ENCODE results near the gene EFNB2.

Gene EFNB2, protein sequence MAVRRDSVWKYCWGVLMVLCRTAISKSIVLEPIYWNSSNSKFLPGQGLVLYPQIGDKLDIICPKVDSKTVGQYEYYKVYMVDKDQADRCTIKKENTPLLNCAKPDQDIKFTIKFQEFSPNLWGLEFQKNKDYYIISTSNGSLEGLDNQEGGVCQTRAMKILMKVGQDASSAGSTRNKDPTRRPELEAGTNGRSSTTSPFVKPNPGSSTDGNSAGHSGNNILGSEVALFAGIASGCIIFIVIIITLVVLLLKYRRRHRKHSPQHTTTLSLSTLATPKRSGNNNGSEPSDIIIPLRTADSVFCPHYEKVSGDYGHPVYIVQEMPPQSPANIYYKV

DNA sequence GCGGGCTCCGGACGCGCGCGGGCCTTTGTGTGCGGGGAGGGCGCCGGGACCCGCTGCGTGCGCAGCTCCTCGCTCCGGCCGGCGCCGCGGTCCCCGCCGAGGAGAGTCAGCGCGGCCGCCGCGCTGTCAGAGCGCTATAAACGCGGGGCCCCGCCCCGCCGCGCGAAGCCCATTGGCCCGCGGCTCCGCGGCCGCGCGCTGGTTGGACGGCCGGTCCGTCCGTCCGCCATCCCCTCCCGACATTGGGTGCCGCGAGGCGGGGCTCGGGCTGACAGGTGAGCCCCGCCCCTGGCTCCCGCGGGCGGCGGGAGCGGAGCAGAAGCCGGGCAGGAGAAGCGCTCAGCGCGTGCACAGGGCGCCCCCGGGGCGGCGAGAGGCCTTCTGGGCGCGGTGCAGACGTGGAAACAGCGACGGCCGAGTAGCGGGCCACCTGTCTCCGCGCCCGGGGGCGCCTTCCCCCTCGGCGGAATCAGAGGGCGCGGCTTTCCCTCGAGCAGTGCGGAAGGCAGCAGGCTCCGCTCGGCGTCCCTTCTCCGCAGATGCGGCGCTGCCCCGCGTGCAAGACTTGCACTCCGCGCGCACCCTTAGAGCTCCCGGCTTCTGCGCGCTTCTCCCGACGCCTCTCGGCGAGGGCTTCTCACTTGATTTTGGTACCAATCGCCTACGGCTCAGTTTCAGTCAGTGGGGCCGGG is at the start of gene EFNB2:
Gene EFNB2, minus strand, starts transcription at position 111 of the 692 bp plus-strand sequence. CDS start 698 bp downstream, outside the sequence.
- H3K4me3 ChIP-seq (ENCODE audit: low read depth, low read length), result peak within 1 kb of the TSS; percentile 73

DNA sequence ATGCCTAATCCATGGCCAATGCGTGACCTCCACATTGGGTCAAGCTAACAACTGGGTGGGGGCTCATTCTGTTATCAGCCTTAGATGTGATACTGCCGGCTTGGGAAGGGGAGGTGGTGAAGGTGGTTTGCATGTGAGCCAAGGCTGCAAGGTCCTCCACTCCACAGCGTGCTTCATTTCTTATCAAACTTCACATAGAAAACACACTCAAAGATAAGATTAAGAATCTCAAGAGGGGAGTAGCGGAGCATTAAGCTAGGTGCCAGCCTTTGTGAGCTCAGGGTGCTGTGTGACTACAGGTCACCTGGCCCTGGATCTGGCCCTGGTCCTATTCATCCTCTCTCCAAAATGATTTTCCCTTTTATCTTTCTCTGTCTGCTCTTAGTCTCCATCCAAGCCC is 45.8 kb upstream of the EFNB2 start:
- no peak overlapping the region for H3K4me3 ChIP-seq (ENCODE audit: low read depth, low read length)

DNA sequence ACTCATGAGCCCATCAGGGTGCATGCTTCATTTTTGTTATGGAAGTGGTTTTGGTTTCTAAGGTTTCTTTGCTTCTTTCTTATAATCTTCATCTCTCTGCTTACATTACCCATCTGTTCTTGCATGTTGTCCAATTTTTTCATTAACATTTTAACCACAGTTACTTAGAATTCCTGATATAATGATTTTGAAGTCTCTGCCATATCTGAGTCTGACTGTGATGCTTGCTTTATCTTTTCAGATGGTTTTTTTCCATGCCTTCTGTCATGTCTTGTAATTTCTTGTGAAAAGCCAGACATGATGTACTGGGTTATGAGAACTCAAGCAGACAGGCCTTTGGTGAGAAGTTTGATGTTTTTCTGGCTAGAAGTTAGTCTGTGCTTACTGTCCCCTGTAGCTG is 40.4 kb upstream of the EFNB2 start:
- H3K4me3 ChIP-seq (ENCODE audit: low read depth, low read length), result no peak overlapping the region

DNA sequence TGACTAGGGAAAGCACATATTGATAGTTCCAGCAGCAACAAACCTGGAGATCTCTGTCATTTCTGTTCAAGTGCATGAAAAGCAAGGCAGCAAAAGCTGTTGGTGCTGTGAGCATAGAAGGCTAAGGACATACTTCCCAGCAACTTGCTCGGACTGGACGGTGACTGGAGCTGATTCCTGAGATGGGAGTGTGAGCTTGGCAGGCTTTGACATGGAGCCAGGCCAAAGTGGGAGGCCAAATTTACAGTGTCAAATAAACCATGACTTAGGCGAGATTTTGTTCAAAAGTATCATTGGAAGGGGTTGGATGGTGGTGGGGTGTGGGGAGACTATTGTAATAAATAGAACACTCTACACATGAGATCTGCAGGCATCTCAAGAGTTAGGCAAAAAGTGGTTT is 38.4 kb upstream of the EFNB2 start:
- H3K4me3 ChIP-seq (ENCODE audit: low read depth, low read length), result no peak overlapping the region

DNA sequence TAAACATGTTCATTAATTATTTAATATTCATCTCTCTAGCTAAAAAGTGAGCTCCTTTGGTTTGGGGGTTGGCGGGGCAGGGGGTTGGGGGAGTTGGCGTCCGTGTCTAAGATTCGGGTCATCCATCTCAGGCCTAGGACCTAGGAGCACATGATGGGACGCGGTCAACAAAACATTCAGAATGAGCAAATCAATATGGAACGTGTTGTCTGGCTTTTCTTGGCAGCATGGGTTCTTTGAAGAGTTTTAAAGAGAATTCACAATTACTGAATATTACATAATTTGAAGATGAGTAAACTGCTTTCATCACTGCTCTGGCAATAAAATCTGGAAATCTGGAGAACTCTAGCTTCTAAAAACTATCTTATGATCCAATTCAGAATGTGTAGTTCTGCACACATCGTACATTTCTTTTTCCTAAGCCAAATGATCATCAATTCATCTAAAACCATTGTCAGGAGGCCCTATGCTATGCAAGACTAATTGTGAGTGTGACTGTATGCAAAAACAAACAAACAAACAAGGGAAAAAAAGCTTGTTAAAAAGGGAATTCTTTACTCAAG is 37.9 kb upstream of the EFNB2 start:
- no peak overlapping the region for H3K4me3 ChIP-seq (ENCODE audit: low read depth, low read length)

DNA sequence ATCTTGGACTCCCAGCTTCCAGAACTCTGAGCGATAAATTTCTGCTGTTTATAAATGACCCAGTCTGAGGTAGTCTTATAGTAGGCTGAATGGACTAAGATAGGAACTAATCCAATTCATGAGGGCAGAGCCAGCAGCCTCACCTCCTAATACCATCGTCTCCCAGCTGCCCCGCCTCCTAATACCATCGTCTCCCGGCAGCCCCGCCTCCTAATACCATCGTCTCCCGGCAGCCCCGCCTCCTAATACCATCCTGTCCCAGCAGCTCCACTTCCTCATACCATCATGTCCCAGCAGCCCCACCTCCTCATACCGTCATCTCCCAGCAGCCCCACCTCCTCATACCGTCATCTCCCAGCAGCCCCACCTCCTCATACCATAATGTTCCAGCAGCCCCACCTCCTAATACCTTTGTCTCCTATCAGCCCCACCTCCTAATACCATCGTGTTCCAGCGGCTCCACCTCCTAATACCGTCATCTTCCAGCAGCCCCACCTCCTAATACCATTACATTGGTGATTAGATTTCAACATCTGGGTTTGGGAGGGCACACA is 34.9 kb upstream of the EFNB2 start:
- H3K4me3 ChIP-seq (ENCODE audit: low read depth, low read length), result no peak overlapping the region

DNA sequence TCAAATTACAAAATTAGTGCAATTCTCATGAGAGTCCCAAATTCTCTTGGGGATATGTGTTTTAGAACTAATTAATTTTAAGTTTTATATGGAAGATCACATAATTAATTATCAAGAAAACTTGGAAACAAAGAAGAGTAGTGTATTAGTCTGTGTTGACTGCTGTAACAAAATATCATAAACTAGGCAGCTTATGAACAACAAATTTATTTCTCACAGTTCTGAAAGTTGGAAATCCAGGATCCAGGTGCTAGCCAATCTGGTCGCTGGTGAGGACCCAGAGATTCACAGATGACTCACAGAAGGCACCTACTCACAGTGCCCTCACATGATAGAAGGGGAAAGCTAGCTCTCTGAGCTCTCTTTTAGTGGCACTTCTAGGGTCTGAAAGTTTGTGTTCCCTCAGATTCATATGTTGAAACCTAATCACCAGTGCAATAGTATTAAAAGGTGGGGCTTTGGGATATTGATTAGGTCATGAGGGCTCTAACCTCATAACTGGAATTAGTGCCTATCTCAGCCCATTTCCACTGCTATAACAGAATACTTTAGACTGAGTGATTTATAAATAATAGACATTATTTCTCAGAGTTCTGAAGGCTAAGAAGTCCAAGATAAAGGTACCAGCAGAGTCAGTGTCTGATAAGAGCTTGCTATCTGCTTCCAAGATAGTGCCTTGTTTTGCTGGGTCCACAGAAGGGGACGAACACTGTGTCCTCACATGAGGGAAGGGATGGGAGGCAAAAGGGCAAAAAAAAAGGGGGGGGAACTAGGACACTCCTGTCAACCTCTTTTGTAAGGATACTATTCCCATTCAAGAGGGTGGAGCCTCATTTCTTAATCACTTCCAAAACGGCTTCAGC is 34.0 kb upstream of the EFNB2 start:
- H3K4me3 ChIP-seq (ENCODE audit: low read depth, low read length), result no peak overlapping the region

DNA sequence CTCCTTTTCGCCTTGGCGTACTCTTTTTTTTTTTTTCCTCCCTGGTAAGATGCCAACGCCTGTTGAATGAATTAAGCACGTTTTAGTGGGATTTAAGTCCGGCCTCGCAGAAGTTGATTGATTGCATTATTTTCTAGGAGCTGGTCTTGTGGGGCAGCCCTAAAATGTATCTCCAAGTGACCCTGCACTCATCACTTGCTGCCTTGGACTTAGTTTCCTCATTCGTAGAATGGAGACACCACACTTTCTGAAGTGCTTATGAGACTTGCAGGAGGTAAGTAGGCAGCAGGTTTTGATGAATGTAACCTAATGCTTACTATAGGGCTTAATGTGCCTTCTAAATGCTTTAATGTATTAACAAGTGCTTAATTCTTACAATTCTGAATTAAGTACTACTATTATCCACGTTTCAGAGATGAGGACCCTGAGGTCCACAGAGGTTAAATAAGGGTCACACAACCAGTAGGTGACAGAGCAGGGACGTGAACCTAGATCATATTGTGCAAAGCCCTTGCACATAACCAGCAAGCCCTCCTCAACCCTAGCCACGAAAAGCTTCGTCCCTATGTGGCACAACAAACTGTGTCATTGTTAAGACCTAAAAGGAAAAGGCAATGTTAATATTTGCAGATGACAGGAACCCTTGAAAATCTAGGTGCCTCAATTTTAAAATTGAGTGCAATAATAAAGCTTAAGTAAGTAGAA is 33.0 kb upstream of the EFNB2 start:
- H3K4me3 ChIP-seq (ENCODE audit: low read depth, low read length), result peak overlapping the region; percentile 97

DNA sequence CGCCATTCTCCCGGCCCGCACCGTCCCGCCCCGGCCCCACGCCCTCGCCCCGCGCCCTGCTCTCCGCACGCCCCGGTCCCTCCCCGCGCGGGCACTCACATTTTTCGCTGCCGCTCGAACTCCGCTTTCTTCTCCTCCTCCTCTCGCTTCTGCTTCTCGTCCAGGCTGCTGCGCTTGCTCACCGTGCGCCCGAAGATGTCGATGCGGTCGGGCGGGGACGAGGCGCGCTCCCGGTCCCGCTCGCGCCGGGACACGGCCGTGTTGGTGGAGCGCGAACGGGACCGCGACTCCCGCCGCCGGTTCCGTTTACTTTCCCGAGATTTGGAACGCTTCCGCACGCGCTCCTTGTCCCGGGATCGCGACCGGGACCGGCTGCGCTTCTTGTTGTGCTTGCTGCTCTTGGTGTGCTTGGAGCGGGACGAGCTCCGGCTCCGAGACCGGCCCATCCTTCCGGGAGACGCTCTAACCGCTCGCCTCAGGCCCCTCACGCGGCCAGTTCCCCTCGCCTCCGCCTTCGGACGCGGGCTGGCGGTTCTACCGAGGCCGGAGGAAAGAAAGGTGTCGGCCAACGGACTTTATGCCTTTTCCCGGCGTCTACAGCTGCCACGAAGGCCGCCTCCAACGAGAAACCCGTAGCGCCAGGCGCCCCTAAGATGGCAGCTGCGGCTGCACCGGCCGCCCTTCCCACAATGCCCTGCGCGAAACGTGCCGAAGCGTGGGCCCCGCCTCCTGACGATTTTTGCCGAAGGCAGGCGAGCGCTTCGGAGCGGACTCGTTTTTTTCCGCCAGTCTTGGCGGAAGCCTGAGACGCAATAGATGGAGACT is 32.2 kb upstream of the EFNB2 start, which contains the start of gene ARGLU1:
Gene ARGLU1, minus strand, starts transcription at position 664 of the 825 bp plus-strand sequence. Its CDS starts 218 bp downstream, at position 446.
- H3K4me3 ChIP-seq (ENCODE audit: low read depth, low read length), result peak within 1 kb of the TSS; percentile 97

DNA sequence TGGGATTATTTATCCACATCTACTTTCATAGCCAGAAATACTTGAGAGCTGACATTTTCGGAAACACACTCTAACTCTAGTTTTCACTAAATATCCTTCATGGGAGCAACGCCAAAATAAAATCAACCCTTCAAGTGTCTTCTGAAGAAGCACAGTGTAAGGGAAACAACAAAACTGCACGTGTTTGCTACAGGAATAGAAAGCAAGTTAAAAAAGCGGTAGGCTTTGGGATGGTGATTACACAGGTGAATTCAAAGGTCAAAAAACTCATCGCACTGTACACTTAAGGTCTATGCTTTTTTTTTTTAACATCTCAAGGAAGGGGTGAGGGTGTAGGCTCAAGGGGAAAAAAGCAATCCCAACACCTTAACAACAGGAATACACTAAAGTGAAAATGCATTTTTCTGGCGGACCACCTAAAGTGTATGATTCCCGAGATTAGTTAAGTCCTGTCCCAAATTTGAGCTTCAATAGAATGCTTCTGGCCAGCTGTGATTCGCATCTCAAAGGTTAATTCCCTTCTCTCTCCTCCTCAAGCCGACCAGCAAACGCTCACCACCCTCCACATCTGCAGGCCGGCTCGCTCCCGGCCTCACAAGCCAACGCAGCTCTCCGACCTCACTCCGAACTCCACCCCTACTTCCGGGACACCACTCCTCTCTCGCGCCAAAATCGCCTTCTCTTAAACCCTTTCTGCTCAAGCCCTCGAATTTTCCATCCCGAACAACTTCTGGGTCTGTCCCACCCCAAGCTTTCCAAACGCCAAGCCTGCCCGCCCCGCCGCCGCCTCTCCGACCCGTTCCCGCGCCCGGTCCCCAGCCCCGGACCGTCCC is 31.4 kb upstream of the EFNB2 start:
- peak overlapping the region; percentile 97 for H3K4me3 ChIP-seq (ENCODE audit: low read depth, low read length)

DNA sequence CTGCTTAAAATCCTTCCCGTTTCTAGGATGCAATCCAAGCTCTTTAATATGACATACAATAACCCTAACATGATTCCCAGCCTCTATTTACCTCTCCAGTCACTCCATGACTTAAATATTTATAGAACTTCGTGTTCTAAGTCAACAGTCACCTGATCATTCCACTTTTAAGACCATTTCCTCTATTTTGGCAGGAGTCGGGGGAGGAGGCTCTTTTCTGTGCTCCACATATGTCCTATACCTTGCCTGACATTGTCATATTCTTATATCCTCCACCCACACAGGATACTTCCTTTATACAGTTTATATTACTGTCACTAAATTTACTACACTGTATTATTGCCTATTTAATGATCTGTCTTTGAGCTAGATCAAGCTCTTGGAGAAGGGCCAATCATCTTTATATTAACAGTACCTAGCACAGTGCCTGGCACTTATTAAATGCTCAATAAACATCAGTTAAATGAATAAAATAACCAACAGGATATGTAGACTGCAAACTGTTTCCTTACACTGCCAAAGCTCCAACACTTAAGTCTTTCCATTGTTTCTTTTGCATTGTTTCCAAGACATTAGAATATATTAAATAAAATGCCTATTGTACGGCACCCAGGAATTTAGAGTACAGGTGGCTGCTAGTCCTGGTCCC is 29.8 kb upstream of the EFNB2 start:
- no peak overlapping the region for H3K4me3 ChIP-seq (ENCODE audit: low read depth, low read length)

DNA sequence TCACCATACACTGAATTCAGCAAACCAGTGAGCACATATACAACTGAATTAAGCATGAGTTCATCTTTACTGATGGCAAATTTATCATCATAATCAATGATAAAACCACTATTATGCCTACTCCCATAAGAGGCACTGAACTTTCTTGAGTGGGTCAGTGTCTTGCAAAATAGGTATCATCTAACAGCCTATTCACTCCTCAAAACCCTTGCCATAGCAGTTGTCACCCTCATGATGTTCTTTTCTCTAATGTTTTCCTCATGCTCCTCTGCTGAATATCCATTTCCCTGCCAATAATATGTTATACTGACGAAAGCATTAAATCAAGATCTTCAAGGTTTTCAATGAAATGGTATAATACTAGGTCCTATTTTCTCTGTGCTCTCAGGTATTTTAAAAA is 26.8 kb upstream of the EFNB2 start:
- no peak overlapping the region for H3K4me3 ChIP-seq (ENCODE audit: low read depth, low read length)

DNA sequence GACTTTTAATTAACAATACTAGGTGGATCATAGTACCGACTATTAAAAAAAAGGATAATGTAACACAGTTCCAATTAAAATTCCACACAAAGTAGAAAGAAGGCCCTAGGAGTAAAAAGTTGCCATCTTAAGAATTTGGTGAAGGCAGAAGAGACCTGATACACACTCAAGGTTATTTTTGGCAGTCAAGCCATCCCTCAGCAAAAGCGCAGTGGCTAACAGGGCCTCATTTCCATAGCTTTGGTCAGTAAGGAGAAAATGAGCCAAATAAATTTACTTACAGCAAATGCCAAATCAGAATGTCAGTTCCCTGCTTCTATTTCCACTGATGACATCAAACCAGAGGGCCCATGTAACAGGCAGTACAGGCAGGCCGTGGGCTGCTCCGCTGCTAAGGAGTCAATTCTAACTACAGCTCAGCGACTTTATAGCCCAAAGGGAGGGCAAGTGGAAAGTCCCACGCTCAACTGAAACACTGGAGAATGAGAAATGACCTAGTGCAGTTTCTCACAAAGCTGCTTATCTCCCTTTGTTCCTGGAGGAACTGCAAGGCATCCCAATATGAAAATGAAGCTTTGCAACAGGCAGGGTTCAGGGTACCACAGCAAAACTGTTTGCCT is 26.2 kb upstream of the EFNB2 start:
- H3K4me3 ChIP-seq (ENCODE audit: low read depth, low read length), result no peak overlapping the region

DNA sequence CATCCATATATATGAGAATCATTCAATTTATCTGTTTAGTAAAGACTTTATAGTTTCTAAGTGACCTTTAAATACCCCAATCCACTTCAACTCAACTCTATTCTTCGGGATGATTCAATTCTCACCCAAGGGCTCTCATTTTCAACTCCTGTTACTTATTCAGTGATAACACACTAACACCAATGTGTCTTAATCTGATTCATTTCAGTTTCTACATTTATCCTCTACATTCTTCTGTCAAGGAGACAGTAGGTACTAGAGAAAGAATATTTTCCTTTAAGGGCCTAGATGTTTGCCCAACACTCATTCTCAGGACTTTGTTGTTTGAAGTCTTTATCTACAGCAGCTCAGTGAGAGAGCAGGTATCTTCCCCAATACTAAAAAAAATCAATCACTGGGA is 25.4 kb upstream of the EFNB2 start:
- H3K4me3 ChIP-seq (ENCODE audit: low read depth, low read length), result no peak overlapping the region

DNA sequence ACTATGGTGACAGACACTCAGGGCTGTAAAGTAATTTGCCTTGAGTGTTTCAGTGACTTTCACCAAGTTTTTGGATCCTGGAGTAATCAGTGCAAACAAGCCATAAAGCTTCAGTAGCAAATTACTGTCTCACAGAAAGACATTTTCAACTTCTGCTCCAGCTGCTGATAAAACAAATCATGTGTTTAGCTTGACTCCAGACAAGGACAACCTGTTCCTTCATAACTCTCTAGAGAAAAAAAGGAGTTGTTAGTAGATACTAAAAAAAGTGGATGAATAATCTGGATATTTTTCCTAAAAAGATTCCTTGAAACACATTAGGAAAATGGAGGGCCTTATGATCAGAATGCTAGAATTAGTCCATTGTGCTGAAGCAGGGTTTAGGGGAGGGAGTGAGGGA is 23.1 kb upstream of the EFNB2 start:
- no peak overlapping the region for H3K4me3 ChIP-seq (ENCODE audit: low read depth, low read length)

DNA sequence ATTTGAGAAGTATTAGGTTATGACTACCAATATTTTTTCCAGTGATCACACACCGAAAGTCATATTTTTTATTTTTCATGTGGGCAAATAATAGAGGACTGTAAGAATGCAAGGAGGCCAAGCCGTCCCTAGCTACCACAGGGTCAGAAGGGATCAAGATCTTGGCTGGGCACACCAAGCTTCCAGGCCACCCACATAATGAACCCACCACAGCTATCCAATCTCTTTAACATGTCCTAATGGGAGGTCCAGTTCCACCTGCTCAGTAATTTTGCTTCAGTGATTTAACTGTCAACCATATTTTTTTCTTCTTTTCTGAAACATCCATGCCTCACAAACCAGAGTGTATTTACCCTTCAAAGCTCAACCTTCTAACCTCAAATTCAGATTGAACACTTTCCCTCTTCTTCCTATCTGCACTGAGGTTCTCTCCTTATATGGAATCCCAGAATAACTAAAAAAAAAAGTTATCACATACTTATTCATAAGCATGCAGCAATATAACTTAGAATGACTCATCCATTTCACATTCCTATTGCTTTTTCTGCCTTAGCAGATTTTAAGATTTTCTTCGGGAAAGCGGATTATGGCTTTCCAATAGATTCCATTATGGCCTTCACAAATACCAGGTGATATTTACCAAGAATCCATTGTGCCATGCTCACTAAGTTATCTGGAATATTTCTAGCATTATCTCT is 20.3 kb upstream of the EFNB2 start:
- no peak overlapping the region for H3K4me3 ChIP-seq (ENCODE audit: low read depth, low read length)

DNA sequence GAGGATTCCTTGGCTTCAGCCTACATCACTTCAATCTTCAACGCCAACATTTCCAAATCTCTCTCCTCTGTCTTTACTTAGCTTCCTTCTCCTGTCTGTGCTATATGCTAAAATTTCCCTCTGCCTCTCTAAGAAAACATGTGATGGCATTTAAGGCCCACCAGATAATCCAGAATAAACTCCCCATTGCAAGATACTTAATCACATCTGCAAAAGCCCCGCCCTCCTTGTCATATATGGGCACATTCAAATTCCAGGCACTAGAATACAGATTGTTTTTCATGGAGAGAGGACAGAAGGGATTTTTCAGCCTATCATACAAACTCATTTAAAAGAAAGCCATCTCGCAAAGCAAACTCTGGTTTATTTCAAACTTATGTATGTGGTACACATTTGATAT is 16.3 kb upstream of the EFNB2 start:
- H3K4me3 ChIP-seq (ENCODE audit: low read depth, low read length), result no peak overlapping the region

Measured in iPS-11a (cell line).